ENCODE data around the gene PSMB4.
A peak's percentile ranks its signal among the peaks of the same experiment; 100 is the strongest.

Gene PSMB4

GRCh38 chr1:151443846-151444782 lies 44.7 kb downstream of the PSMB4 start:
- DNase-seq, result peak in 1 of 2 experiments; percentile 67

DNA sequence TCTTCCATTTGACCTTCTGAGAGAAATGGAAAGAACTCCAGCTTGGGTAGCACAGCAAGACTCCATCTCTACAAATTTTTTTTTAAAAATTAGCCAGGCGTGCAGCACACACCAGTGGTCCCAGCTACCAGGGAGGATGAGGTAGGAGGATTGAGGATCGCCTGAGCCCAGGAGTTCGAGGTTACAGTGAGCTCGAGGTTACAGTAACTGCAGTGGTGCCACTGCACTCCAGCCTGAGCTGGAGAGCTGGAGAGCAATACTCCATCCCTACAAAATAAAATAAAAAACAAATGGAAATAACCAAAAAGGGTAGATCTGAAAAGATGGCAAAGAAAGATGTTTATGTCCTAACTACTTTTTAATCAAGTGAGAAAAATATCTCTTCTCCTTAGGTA lies 45.4 kb downstream of the PSMB4 start:
- no peak for DNase-seq

GRCh38 chr1:151447696-151448095 lies 48.3 kb downstream of the PSMB4 start:
- no peak for DNase-seq

Measured in NCI-H524 (cell line).